NCI-H1105 (cell line): ENCODE measurements around the gene ZNF57.
"Not testable (repeated sequence)": the region's sequence is repeated elsewhere in the genome, so short reads cannot be mapped to it uniquely, and the experiment has no call there.

Source experiments
- DNase-seq: peaks from one replicate; lab custom pipeline; 2025; lab: John Stamatoyannopoulos, UW

Gene ZNF57

GRCh38 chr19:2900296-2901252, at the start of gene ZNF57:
Gene ZNF57, plus strand, starts transcription at chr19:2900928. Its CDS starts 118 bp downstream, at chr19:2901046.
- DNase-seq = peak; percentile 99

GRCh38 chr19:2852598-2852997, 48.1 kb upstream of the ZNF57 start:
- no peak for DNase-seq

- DNase-seq = no peak
Observed at GRCh38 chr19:2853015-2853606, 47.6 kb upstream of the ZNF57 start.

- DNase-seq = no peak
Observed at GRCh38 chr19:2854849-2855248, 45.9 kb upstream of the ZNF57 start.

- no peak for DNase-seq
Observed at GRCh38 chr19:2856457-2857050, 44.2 kb upstream of the ZNF57 start.

GRCh38 chr19:2858864-2859263, 41.9 kb upstream of the ZNF57 start:
- DNase-seq = no peak

GRCh38 chr19:2863816-2864215, 36.9 kb upstream of the ZNF57 start:
- DNase-seq = no peak

GRCh38 chr19:2865334-2866100, 35.2 kb upstream of the ZNF57 start:
- no peak for DNase-seq

- DNase-seq = no peak
Observed at GRCh38 chr19:2866495-2867024, 34.2 kb upstream of the ZNF57 start.

GRCh38 chr19:2867025-2867991, 33.4 kb upstream of the ZNF57 start, which contains the start of gene ZNF556:
Gene ZNF556, plus strand, starts transcription at chr19:2867335. Its CDS starts 87 bp downstream, at chr19:2867422.
- DNase-seq = no peak

GRCh38 chr19:2869618-2870017, 31.1 kb upstream of the ZNF57 start:
- DNase-seq = no peak

GRCh38 chr19:2872175-2872574, 28.6 kb upstream of the ZNF57 start:
- not testable (repeated sequence) for DNase-seq

- no peak for DNase-seq
Observed at GRCh38 chr19:2877398-2878331, 23.1 kb upstream of the ZNF57 start.

- DNase-seq = no peak
Observed at GRCh38 chr19:2883686-2884439, 16.9 kb upstream of the ZNF57 start.

- DNase-seq = no peak
Observed at GRCh38 chr19:2885736-2886135, 15.0 kb upstream of the ZNF57 start.

- DNase-seq = peak; percentile 47
Observed at GRCh38 chr19:2887391-2887914, 13.3 kb upstream of the ZNF57 start.

- DNase-seq = no peak
Observed at GRCh38 chr19:2888731-2889224, 11.9 kb upstream of the ZNF57 start.

- DNase-seq = not testable (repeated sequence)
Observed at GRCh38 chr19:2890531-2890930, 10.2 kb upstream of the ZNF57 start.
